SK-N-SH treated with all-trans-retinoic acid at 6 μM for 48 hours (cell line): ENCODE data around the gene IDH1.

ENCODE experiments used
- ATAC-seq: fragments of 200-7000 bp; cut with Tn5 transposase; 3 replicates; pipeline ENCODE4 v1.9.1; 2020; ENCODE audit warnings: mild to moderate bottlenecking, moderate library complexity
- BACH2 ChIP-seq: fragments of 250-450 bp; sonication (Bioruptor Pico); IDR thresholded peaks from 2 replicates; pipeline ENCODE4 v1.9.0; 2021; ENCODE audit warnings: mild to moderate bottlenecking, borderline replicate concordance
- CREB5 ChIP-seq: fragments of 250-450 bp; sonication (Bioruptor Pico); IDR thresholded peaks from 2 replicates; pipeline ENCODE4 v1.5.1; 2020; ENCODE audit warnings: low read depth, mild to moderate bottlenecking, moderate library complexity
- CSDC2 ChIP-seq: fragments of 250-450 bp; sonication (Bioruptor Pico); IDR thresholded peaks from 2 replicates; pipeline ENCODE4 v1.5.0; 2020; ENCODE audit warnings: mild to moderate bottlenecking, moderate library complexity
- CSRNP3 ChIP-seq: fragments of 250-450 bp; sonication (Bioruptor Pico); IDR thresholded peaks from 2 replicates; pipeline ENCODE4 v1.5.1; 2021; ENCODE audit warnings: mild to moderate bottlenecking, moderate library complexity
- GLIS3 ChIP-seq: fragments of 250-450 bp; sonication (Bioruptor Pico); IDR thresholded peaks from 2 replicates; pipeline ENCODE4 v1.5.0; 2020; ENCODE audit warnings: mild to moderate bottlenecking, moderate library complexity
- ISL1 ChIP-seq: fragments of 250-450 bp; sonication (Bioruptor Pico); IDR thresholded peaks from 2 replicates; pipeline ENCODE4 v2.1.2; 2022; ENCODE audit warnings: mild to moderate bottlenecking, moderate library complexity
- OSR1 ChIP-seq: fragments of 250-450 bp; sonication (Bioruptor Pico); IDR thresholded peaks from 2 replicates; pipeline ENCODE4 v1.8.0; 2022; ENCODE audit warnings: moderate library complexity, mild to moderate bottlenecking, inconsistent platforms
- PATZ1 ChIP-seq: fragments of 250-450 bp; sonication (Bioruptor Pico); IDR thresholded peaks from 2 replicates; pipeline ENCODE4 v1.8.0; 2020; ENCODE audit warnings: mild to moderate bottlenecking, moderate library complexity, borderline replicate concordance
- PPARA ChIP-seq: fragments of 250-450 bp; sonication (Bioruptor Pico); IDR thresholded peaks from 2 replicates; pipeline ENCODE4 v1.5.0; 2020; ENCODE audit warnings: mild to moderate bottlenecking, borderline replicate concordance
- RARB ChIP-seq: fragments of 250-450 bp; sonication (Bioruptor Pico); IDR thresholded peaks from 2 replicates; pipeline ENCODE4 v1.8.0; 2021; ENCODE audit warnings: mild to moderate bottlenecking, moderate library complexity
- SNAI2 ChIP-seq: fragments of 250-450 bp; sonication (Bioruptor Pico); IDR thresholded peaks from 2 replicates; pipeline ENCODE4 v1.5.0; 2020; ENCODE audit warnings: mild to moderate bottlenecking, moderate library complexity
- TCF4 ChIP-seq: fragments of 250-450 bp; sonication (Bioruptor Pico); IDR thresholded peaks from 2 replicates; pipeline ENCODE4 v1.8.0; 2021; ENCODE audit warnings: mild to moderate bottlenecking, moderate library complexity, borderline replicate concordance
- TOX ChIP-seq: fragments of 250-450 bp; sonication (Bioruptor Pico); IDR thresholded peaks from 2 replicates; pipeline ENCODE4 v1.8.0; 2021; ENCODE audit warnings: mild to moderate bottlenecking, moderate library complexity, borderline replicate concordance
- TSHZ2 ChIP-seq: fragments of 250-450 bp; sonication (Bioruptor Pico); IDR thresholded peaks from 2 replicates; pipeline ENCODE4 v1.5.0; 2020; ENCODE audit warnings: mild to moderate bottlenecking, moderate library complexity
- ZC3H10 ChIP-seq: fragments of 250-450 bp; sonication (Bioruptor Pico); IDR thresholded peaks from 2 replicates; pipeline ENCODE4 v1.5.1; 2021; ENCODE audit warnings: mild to moderate bottlenecking, moderate library complexity
- ZFP3 ChIP-seq: fragments of 250-450 bp; sonication (Bioruptor Pico); IDR thresholded peaks from 2 replicates; pipeline ENCODE4 v1.5.0; 2020; ENCODE audit warnings: mild to moderate bottlenecking, moderate library complexity
- ZFP30 ChIP-seq: fragments of 450-650 bp; formaldehyde crosslinking; IDR thresholded peaks from 2 replicates; pipeline ENCODE4 v1.5.0; 2022; ENCODE audit warnings: mild to moderate bottlenecking, moderate library complexity
- ZNF565 ChIP-seq: fragments of 450-650 bp; formaldehyde crosslinking; conservative IDR thresholded peaks from 2 replicates; pipeline ENCODE4 v1.5.0; 2020; ENCODE audit warnings: low read depth, mild to moderate bottlenecking, moderate library complexity
- ZNF8 ChIP-seq: fragments of 450-650 bp; formaldehyde crosslinking; IDR thresholded peaks from 2 replicates; pipeline ENCODE4 v1.5.0; 2020; ENCODE audit warnings: mild to moderate bottlenecking, moderate library complexity
- TF ChIP-seq, protein P1 (sequence below): fragments of 250-450 bp; sonication (Bioruptor Pico); IDR thresholded peaks from 2 replicates; pipeline ENCODE4 v1.8.0; 2021; ENCODE audit warnings: low read depth, mild to moderate bottlenecking, moderate library complexity, borderline replicate concordance

Gene IDH1

DNA sequence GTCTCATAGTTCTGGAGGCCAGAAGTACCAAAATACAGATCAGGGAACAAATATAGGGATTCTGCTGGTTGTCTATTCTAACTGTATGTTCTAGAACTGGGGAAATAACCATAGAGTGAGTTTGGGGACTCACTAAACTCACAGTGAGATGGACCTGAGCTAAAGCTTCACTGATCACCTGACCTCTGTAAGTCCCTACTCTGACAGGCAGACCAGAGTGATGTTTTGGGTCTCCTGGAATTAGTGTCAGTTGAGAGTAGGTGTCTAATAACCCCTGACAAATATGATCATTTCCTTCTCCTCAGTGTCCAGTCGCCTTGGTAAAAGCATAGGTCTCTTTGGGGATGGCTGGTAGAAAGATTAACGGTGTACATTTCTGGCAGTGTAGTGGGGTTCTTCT, 25.4 kb upstream of the IDH1 start (continued):
- TF ChIP-seq, protein P1, sequence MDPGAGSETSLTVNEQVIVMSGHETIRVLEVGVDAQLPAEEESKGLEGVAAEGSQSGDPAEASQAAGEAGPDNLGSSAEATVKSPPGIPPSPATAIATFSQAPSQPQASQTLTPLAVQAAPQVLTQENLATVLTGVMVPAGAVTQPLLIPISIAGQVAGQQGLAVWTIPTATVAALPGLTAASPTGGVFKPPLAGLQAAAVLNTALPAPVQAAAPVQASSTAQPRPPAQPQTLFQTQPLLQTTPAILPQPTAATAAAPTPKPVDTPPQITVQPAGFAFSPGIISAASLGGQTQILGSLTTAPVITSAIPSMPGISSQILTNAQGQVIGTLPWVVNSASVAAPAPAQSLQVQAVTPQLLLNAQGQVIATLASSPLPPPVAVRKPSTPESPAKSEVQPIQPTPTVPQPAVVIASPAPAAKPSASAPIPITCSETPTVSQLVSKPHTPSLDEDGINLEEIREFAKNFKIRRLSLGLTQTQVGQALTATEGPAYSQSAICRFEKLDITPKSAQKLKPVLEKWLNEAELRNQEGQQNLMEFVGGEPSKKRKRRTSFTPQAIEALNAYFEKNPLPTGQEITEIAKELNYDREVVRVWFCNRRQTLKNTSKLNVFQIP: no peak
- TF ChIP-seq OSR1 (CRISPR knock-in tag) (no peak), RARB (CRISPR knock-in tag) (no peak), PATZ1 (no peak), CSDC2 (no peak), ZNF8 (CRISPR knock-in tag) (no peak), TCF4 (CRISPR knock-in tag) (no peak)

- ATAC-seq: no peak
Measured at GRCh38 chr2:208279236-208279635, 24.4 kb upstream of the IDH1 start.

DNA sequence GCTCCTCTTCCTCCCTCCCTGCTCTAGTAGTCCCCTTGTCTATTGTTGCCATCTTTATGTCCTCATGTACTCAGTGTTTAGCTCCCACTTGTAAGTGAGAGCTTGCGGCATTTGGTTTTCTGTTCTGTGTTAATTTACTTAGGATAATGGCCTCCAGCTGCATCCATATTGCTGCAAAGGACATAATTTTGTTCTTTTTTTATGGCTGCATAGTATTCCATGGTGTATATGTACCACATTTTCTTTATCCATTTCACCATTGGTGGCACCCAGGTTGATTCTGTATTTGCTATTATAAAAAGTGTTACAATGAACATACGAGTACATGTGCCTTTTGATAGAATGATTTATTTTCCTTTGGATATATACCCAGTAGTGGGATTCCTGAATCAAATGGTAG, 23.7 kb upstream of the IDH1 start:
- TF ChIP-seq ZNF565 (CRISPR knock-in tag): no peak
- TF ChIP-seq ZNF8 (CRISPR knock-in tag): peak; percentile 89
- ATAC-seq: no peak

More at GRCh38 chr2:208279236-208279635, 24.4 kb upstream of the IDH1 start:
- TF ChIP-seq BACH2 (CRISPR knock-in tag) (no peak), CSDC2 (no peak), ISL1 (CRISPR knock-in tag) (no peak), ZNF8 (CRISPR knock-in tag) (no peak)

DNA sequence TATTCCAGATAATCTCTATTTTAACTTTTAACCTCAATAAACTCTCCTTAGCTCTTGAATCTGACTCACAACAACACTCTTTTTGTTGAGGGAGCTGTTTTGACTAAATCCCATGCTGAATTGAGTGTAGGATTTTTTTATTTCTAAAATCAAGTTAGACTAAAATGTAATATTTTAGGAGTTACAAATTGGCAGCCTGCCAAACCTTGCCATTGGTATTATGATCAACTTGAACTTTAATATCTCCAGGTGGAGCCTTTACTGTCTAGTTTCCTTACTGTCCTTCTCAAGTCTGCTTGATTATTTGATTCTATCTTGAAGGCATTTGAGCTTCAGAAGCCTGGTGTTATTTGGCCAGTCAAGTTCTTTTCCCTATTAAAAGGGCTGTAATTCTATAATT, 19.9 kb upstream of the IDH1 start:
- TF ChIP-seq OSR1 (CRISPR knock-in tag): no peak
- no peak for TF ChIP-seq CSRNP3 (CRISPR knock-in tag)
- TF ChIP-seq CSDC2: no peak
- no peak for TF ChIP-seq ZFP3 (CRISPR knock-in tag)
- no peak for TF ChIP-seq ISL1 (CRISPR knock-in tag)
- no peak for TF ChIP-seq BACH2 (CRISPR knock-in tag)
- no peak for TF ChIP-seq SNAI2
- no peak for TF ChIP-seq GLIS3 (CRISPR knock-in tag)
- no peak for TF ChIP-seq TSHZ2 (CRISPR knock-in tag)
- TF ChIP-seq PPARA (CRISPR knock-in tag): no peak
- TF ChIP-seq TOX (CRISPR knock-in tag): no peak
- no peak for TF ChIP-seq ZFP30
- no peak for TF ChIP-seq PATZ1
- TF ChIP-seq CREB5 (CRISPR knock-in tag): no peak
- no peak for TF ChIP-seq ZNF8 (CRISPR knock-in tag)
- no peak for TF ChIP-seq RARB (CRISPR knock-in tag)
- no peak for TF ChIP-seq ZC3H10
- no peak for ATAC-seq
